Hepatocyte (in vitro differentiated cells): Measurements from ENCODE around the gene B4GALT4.
"Not testable (repeated sequence)": the region's sequence is repeated elsewhere in the genome, so short reads cannot be mapped to it uniquely, and the experiment has no call there.

Experiments used
- EZH2 ChIP-seq: fragments of 200-600 bp; sonication (generic); IDR thresholded peaks from 2 replicates; pipeline ENCODE4 v1.6.1; 2016; ENCODE audit warnings: antibody characterized with exemption, mild to moderate bottlenecking, borderline replicate concordance
- TF ChIP-seq, protein P1 (sequence below): fragments of 200-600 bp; sonication (generic); IDR thresholded peaks from 2 replicates; pipeline ENCODE4 v1.5.1; 2016; ENCODE audit warnings: antibody characterized with exemption, mild to moderate bottlenecking; ENCODE audit not compliant: poor library complexity

DNA sequence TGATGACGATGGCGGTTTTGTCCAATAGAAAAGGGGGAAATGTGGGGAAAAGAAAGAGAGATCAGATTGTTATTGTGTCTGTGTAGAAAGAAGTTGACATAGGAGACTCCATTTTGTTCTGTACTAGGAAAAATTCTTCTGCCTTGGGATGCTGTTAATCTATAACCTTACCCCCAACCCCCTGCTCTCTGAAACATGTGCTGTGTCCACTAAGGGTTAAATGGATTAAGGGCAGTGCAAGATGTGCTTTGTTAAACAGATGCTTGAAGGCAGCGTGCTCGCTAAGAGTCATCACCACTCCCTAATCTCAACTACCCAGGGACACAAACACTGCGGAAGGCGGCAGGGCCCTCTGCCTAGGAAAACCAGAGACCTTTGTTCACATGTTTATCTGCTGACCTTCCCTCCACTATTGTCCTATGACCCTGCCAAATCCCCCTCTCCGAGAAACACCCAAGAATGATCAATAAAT lies 2.4 kb upstream of the B4GALT4 start:
- TF ChIP-seq, protein P1, sequence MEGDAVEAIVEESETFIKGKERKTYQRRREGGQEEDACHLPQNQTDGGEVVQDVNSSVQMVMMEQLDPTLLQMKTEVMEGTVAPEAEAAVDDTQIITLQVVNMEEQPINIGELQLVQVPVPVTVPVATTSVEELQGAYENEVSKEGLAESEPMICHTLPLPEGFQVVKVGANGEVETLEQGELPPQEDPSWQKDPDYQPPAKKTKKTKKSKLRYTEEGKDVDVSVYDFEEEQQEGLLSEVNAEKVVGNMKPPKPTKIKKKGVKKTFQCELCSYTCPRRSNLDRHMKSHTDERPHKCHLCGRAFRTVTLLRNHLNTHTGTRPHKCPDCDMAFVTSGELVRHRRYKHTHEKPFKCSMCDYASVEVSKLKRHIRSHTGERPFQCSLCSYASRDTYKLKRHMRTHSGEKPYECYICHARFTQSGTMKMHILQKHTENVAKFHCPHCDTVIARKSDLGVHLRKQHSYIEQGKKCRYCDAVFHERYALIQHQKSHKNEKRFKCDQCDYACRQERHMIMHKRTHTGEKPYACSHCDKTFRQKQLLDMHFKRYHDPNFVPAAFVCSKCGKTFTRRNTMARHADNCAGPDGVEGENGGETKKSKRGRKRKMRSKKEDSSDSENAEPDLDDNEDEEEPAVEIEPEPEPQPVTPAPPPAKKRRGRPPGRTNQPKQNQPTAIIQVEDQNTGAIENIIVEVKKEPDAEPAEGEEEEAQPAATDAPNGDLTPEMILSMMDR, result not testable (repeated sequence)
- not testable (repeated sequence) for TF ChIP-seq EZH2
